ENCODE results near the gene PRKCE.
"Not testable (repeated sequence)": the region's sequence is repeated elsewhere in the genome, so short reads cannot be mapped to it uniquely, and the experiment has no call there.

PRKCE gene

DNA sequence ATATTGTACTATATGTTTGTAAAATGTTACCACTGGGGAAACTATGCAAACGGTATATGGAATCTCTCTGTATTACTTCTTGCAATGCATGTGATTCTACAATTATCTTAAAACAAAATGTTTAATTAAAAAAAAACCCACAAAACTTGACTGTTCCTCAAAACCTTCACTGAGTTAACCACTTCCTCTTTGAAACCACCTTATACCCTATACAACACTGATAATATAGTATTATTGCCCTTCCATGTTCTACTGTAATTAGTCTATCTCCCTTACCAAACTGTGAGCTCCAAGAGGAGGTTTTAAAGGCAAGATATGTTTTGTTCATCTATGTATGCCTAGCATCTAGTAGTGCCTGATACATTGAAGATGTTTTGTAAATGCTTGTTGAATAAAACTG, 572.0 kb downstream of the PRKCE start:
- not testable (repeated sequence) for DNase-seq

- no peak for DNase-seq
Observed at GRCh38 chr2:46225150-46225625, 573.7 kb downstream of the PRKCE start.

- no peak for DNase-seq
Observed at GRCh38 chr2:46225730-46226129, 574.3 kb downstream of the PRKCE start.

- DNase-seq: no peak
Observed at GRCh38 chr2:46226620-46227019, 575.1 kb downstream of the PRKCE start.

DNA sequence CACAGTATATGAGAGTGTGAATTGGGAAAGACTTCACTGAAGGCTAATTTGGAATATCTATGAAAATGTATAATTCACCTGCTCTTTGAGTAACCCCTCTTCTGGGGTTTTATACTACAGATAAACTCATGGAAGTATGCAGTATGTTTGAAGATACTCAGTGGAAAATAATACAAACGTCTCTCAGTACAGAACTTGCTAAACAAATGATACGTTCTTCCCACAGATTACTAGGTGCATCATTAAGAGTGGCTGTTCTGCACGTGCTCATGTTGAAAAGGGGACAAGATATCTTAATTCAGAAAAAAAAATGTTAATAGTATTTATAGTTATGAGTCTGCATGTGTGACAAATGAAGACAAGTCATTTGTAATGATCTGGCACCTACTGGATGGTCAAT, 575.5 kb downstream of the PRKCE start:
- DNase-seq: no peak

DNA sequence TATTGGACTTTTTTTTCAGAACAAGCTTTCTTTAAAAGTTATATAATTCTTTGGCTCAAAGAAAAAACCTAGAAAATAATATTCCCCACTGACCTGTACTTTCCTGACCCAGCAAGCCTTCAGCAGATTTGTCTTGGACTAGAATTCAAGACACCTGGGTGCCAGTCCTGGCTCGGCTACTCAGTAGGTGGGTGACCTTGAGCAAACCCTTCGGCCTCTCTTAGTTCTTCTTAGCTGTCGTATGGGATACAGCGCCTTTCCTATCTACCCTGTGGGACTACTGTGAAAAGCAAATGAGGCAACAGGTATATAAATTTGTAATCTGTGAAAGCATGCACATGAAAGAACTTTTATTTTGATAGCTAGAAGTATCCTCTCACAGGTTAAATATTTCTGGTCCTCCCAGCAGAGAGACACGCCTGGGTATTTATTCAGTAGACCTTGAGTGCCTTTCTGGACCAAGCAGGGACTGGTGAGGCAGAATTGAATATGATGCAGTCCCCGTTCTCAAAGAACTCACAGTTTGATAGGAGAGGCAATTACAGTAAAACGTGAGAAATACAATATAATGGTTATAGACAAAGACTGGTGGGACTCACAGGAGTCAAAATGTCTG, 576.3 kb downstream of the PRKCE start:
- DNase-seq: no peak

DNA sequence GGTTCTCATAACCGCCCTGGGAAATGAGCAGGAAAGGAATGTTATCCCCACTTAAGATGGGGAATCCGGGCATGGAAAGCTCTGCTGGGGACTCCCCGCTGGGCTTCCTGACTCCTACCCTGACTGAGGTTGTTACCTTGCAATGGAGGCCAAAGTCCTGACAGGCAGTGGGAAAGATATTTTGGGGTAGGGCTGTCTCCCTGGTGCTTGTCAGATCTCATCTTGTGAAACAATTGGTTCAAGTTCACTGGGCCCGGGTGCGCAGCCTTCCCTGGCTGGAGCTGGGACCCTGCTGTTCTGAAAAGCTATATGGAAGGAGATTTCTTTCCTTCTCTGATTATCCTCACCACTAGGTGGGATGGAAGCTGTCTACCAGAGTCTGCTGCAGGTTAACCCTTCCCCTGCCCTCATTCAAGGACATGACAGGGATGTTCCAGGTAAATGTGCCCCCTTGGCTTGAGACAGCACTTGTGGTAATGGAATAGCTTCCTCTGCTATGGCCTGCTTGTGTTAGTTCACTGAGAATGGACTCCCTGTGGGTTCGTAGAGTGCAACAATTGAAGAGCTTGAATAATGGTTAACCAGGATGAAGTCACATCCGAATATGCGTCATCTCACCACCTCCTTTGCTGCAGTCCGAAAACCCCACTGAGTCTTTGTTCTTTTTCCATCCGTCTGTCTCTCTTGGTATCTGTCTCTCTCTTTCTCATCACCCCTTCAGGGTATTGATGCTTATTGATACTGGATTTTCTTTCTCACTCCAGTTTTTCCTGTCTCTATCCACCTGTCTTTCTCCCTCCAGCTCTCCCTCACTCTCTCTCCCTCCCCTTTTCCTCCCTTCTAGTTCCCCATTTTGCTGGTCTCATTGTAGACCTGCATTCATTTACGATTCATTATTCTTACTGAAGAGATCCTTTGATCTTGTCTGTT, 577.9 kb downstream of the PRKCE start:
- no peak for DNase-seq

DNA sequence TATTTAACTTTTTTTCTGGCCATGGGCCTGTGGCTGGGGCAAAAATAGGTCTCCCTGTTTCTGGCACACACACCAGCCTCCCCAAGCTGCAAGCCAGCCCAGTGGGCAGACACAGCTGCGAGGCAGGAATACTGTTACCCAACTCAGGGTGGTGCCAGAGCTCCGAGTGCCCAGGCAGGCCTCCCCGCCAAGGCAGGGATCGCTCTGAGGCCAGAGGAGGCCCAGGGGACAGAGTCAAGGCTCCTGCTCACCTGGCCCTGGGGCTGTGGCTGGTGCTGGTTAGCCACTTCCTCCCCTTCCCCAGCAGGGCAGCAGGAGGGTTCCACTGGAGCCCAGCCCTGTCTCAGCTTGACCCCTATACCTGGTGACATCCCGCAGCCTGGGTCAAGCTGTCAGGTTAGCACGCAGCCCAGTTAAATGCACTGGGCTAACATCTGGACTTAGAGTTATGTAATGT, 578.7 kb downstream of the PRKCE start:
- no peak for DNase-seq

- no peak for DNase-seq
Observed at GRCh38 chr2:46230677-46231425, 579.4 kb downstream of the PRKCE start.

DNA sequence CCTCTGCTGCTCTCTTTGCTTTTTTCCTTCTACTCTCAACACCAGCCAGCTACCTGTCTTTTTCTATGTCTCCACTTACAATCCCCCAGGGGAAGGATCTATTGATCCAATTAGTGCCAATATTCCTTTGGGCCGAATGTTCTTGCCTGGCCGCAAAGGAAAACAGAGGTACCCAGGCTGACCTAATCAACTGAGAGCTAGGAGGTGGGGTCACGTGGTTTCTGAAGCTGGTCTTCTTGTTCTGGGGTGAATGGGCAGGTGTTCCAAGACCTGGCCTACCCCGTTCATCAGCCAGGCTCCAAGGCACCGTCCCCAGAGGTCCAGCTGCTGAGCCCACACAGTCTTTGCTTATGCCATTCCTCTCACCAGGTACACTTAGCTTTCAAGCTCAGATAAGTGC, 580.2 kb downstream of the PRKCE start:
- DNase-seq: no peak

- DNase-seq: no peak
Observed at GRCh38 chr2:46232860-46233259, 581.4 kb downstream of the PRKCE start.

DNA sequence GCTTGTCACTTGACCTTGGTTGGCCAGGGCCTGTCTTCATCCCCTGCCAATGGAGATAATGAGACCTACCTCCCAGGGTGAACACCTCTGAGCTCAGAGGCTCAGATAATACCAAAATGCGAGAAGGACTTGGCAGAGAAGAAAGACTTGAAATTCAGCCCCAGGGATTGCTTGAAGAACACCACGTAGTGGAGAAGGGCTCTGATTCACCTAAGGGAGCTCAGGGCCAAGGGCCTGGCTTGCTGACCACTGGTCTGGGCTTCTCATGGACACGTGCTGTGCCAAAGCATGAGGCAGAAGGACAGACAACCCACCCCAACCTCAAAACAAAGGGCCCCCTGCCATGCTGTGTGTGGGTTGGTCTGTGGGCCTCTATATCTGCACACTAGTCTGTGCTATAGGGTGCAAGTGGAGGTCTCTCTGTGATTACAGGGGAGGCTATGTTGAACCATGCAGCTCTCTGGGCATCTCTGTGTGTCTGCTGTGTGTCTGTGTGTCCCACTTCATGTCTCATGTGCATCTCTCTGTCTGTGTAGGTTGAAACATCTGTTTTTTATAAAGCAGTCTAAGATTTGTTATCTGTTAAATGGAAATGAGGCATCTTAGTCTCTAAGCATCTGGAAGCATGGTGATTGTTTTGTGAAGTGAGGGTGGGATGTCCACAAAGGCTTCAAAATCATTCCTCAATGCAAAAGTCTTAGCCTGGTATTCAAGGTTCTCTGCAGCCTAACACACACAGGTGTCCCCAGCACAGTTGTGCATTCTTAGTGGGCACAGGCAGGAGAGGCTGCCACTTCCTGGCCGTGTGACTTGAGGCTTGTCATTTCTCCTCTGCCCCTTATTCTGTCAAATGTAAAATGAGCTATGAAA, 584.8 kb downstream of the PRKCE start:
- no peak for DNase-seq

DNA sequence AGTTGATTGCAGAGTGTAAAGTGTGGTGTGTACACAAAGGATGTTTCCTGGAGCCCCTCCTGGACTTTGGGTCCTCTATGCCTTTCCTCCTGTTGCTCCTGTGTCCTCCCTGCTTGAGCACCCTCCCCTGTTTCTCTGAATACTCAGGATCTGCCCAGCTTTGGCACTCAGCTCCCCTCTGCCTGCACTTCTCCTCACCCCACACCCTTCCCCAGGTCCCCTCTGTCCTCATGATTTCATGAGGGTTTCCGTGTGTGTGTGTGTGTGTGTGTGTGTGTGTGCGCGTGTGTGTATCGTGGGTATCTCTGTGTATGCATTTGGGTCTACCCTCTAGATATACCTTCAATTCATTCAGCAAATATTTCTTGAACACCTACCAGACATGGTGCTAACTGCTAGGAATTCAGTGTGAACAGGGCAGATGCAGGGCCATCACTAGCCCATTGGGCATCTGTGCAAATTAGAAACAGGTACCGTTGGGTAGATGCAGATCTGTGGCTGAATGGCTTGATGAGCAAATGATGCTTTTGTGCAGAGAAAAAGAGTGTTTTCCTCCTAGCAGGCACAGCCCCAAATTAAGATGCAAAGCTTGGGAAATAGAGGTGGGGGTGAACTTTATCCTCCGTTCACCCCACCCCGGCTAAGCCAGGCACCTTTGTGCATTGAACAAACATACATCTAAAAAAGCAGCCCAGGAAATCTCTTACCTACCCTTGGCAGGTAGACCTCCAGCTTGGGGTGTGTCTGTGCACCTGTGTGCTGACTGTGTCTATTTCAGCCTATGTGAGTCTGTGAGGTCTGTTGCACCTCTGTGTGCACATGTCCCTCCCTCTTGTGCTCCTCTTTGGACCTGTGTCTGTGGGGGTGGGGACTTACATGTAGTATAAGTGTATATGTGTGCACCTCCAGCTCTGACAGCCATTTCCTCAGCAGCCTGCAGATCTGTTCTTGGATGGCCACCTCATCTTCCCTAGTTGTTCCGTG, 585.7 kb downstream of the PRKCE start:
- DNase-seq: no peak

Measured in NCI-H446 treated with DMSO at 0.1 percent for 48 hours (cell line).